DND-41 (cell line): ENCODE data around the gene EPN1.
A peak's percentile ranks its signal among the peaks of the same experiment; 100 is the strongest.

Experiments used
- ATAC-seq: fragments of 200-7000 bp; cut with Tn5 transposase; 3 replicates; pipeline ENCODE4 v1.9.1; 2021; ENCODE audit warnings: low read depth; ENCODE audit not compliant: insufficient read depth
- DNase-seq: peaks from one replicate; pipeline ENCODE4 v3.0.0-alpha.2; 2020
- H2AFZ ChIP-seq: 2 replicates; pipeline ENCODE4 v1.6.0; 2012; ENCODE audit warnings: low read depth, low read length
- H3K27ac ChIP-seq: 2 replicates; pipeline ENCODE4 v1.5.1; 2012; ENCODE audit warnings: low read length, inconsistent platforms
- H3K27me3 ChIP-seq: fragments of 200-600 bp; sonication (generic); 2 replicates; pipeline ENCODE4 v1.6.0; 2012; ENCODE audit warnings: low read length, mild to moderate bottlenecking, inconsistent platforms; ENCODE audit not compliant: insufficient read depth, poor library complexity
- H3K36me3 ChIP-seq: 2 replicates; pipeline ENCODE4 v1.5.1; 2012; ENCODE audit warnings: low read length, inconsistent platforms; ENCODE audit not compliant: insufficient read depth
- H3K4me1 ChIP-seq: 2 replicates; pipeline ENCODE4 v1.5.1; 2012; ENCODE audit warnings: mild to moderate bottlenecking, low read length; ENCODE audit not compliant: insufficient read depth
- H3K4me2 ChIP-seq: 2 replicates; pipeline ENCODE4 v1.6.0; 2012; ENCODE audit warnings: mild to moderate bottlenecking, moderate library complexity, low read length, inconsistent platforms; ENCODE audit not compliant: insufficient read depth
- H3K4me3 ChIP-seq, 2 experiments: fragments of 200-600 bp in 1 of 2; shearing (Covaris generic) in 1 of 2; 2 replicates each; pipeline ENCODE4 v1.5.1; 2012 to 2016; ENCODE audit warnings: inconsistent platforms in 2 of 2, low read length in 2 of 2, mild to moderate bottlenecking in 2 of 2, low read depth in 1 of 2, moderate library complexity in 1 of 2
- H3K79me2 ChIP-seq: 2 replicates; pipeline ENCODE4 v1.6.0; 2012; ENCODE audit warnings: low read length, inconsistent platforms; ENCODE audit not compliant: insufficient read depth
- H3K9ac ChIP-seq: 2 replicates; pipeline ENCODE4 v1.6.0; 2012; ENCODE audit warnings: low read depth, mild to moderate bottlenecking, inconsistent platforms, low read length, moderate library complexity
- H3K9me3 ChIP-seq: 2 replicates; pipeline ENCODE4 v1.5.1; 2012; ENCODE audit warnings: low read length, moderate library complexity, mild to moderate bottlenecking, inconsistent platforms; ENCODE audit not compliant: insufficient read depth, severe bottlenecking
- H4K20me1 ChIP-seq: 2 replicates; pipeline ENCODE4 v1.6.0; 2012; ENCODE audit warnings: low read length; ENCODE audit not compliant: insufficient read depth
- CTCF ChIP-seq: IDR thresholded peaks from 2 replicates; pipeline ENCODE4 v1.5.1; 2012; ENCODE audit warnings: borderline replicate concordance, low read length, moderate library complexity, mild to moderate bottlenecking; ENCODE audit not compliant: poor library complexity, severe bottlenecking; ENCODE audit errors: extremely low read depth
- EZH2 ChIP-seq: IDR thresholded peaks from 3 replicates; pipeline ENCODE4 v1.6.1; 2012; ENCODE audit warnings: borderline replicate concordance, low read depth, mild to moderate bottlenecking, moderate library complexity, low read length, inconsistent platforms; ENCODE audit not compliant: severe bottlenecking

The EPN1 gene

GRCh38 chr19:55651236-55651635 is 23.8 kb upstream of the EPN1 start:
- DNase-seq (no peak), ATAC-seq (no peak)
- Histone ChIP-seq H3K9me3 (no peaks in the 10 kb centered on the region), H3K27me3 (no peaks in the 10 kb centered on the region), H2AFZ (no peak overlapping the region), H4K20me1 (peaks cover 8% of the 10 kb centered on the region), H3K36me3 (peaks cover 16% of the 10 kb centered on the region), H3K4me2 (no peak overlapping the region), H3K9ac (0 out of 2 replicates have a peak overlapping the region, but pooled peaks have one; percentile 8), H3K4me3 (no peak overlapping the region), H3K79me2 (peaks cover 41% of the 10 kb centered on the region), H3K4me1 (peaks cover 53% of the 10 kb centered on the region), H3K27ac (no peak overlapping the region)
- no peak for TF ChIP-seq EZH2
- TF ChIP-seq CTCF: no peak

- Histone ChIP-seq H3K4me3 (no peak overlapping the region; a peak in 2 of 4 replicates), H3K9me3 (no peaks in the 10 kb centered on the region), H3K4me2 (peak overlapping the region; percentile 60), H3K4me1 (peaks cover 56% of the 10 kb centered on the region), H3K9ac (peak overlapping the region; percentile 90), H3K36me3 (peaks cover 28% of the 10 kb centered on the region), H3K27ac (no peak overlapping the region; the same call in 1 of the 2 replicates), H2AFZ (no peak overlapping the region), H4K20me1 (peaks cover 21% of the 10 kb centered on the region), H3K79me2 (peaks cover 52% of the 10 kb centered on the region), H3K27me3 (no peaks in the 10 kb centered on the region)
- ATAC-seq (no peak), DNase-seq (no peak)
- TF ChIP-seq CTCF (no peak), EZH2 (no peak)
These were observed 22.5 kb upstream of the EPN1 start for GRCh38 chr19:55652311-55653128.

GRCh38 chr19:55653651-55654322 is 21.2 kb upstream of the EPN1 start:
- peak; percentile 99 for TF ChIP-seq CTCF
- TF ChIP-seq EZH2: no peak
- peaks cover 54% of the 10 kb centered on the region for H3K79me2 ChIP-seq
- H3K4me3 ChIP-seq: peak overlapping the region; percentile 48 to 68; a peak in 3 of 4 replicates
- no peaks in the 10 kb centered on the region for H3K27me3 ChIP-seq
- H4K20me1 ChIP-seq: peaks cover 34% of the 10 kb centered on the region
- peaks cover 38% of the 10 kb centered on the region for H3K36me3 ChIP-seq
- DNase-seq: peak; percentile 99
- H3K4me2 ChIP-seq: peak overlapping the region; percentile 60
- no peaks in the 10 kb centered on the region for H3K9me3 ChIP-seq
- peaks cover 59% of the 10 kb centered on the region for H3K4me1 ChIP-seq
- peak; percentile 56 for ATAC-seq
- H2AFZ ChIP-seq: peak overlapping the region; percentile 68
- H3K27ac ChIP-seq: peak overlapping the region; percentile 99
- peak overlapping the region; percentile 90 for H3K9ac ChIP-seq
